Effector memory CD4-positive, alpha-beta T cell (primary cell): Measurements from ENCODE around the gene SYNGR1.
"Not testable (repeated sequence)": the region's sequence is repeated elsewhere in the genome, so short reads cannot be mapped to it uniquely, and the experiment has no call there.

Experiments used
- DNase-seq, 3 donors: peaks; one replicate each; pipeline ENCODE4 v3.0.0-alpha.2; 2020
- H3K27ac ChIP-seq: 2 replicates; pipeline ENCODE4 v1.7.0; 2013; ENCODE audit warnings: mild to moderate bottlenecking, low read length, moderate library complexity; ENCODE audit not compliant: insufficient read depth, poor library complexity, severe bottlenecking
- H3K27me3 ChIP-seq: replicated peaks from 2 replicates; pipeline ENCODE4 v1.7.0; 2013; ENCODE audit warnings: mild to moderate bottlenecking, low read length; ENCODE audit not compliant: insufficient read depth, control insufficient read depth, poor library complexity, severe bottlenecking
- H3K36me3 ChIP-seq: 2 replicates; pipeline ENCODE4 v1.7.0; 2013; ENCODE audit warnings: mild to moderate bottlenecking, low read length, moderate library complexity; ENCODE audit not compliant: control insufficient read depth, insufficient read depth
- H3K4me1 ChIP-seq: 2 replicates; pipeline ENCODE4 v1.7.0; 2013; ENCODE audit warnings: low read length, mild to moderate bottlenecking; ENCODE audit not compliant: control insufficient read depth, insufficient read depth, poor library complexity, severe bottlenecking
- H3K4me3 ChIP-seq: 2 replicates; pipeline ENCODE4 v1.7.0; 2013; ENCODE audit warnings: low read length, low read depth, mild to moderate bottlenecking; ENCODE audit not compliant: insufficient read depth, poor library complexity, severe bottlenecking
- H3K9me3 ChIP-seq: 2 replicates; pipeline ENCODE4 v1.7.0; 2013; ENCODE audit warnings: mild to moderate bottlenecking, low read length, moderate library complexity; ENCODE audit not compliant: control insufficient read depth

SYNGR1 gene

GRCh38 chr22:39405346-39406085 is 55.7 kb downstream of the SYNGR1 start:
- Histone ChIP-seq H3K4me1 (peaks cover under 1% of the 10 kb centered on the region), H3K4me3 (no peak overlapping the region)
- DNase-seq: no peak

GRCh38 chr22:39408173-39408572 is 58.4 kb downstream of the SYNGR1 start:
- Histone ChIP-seq H3K36me3 (peaks cover 4% of the 10 kb centered on the region), H3K4me1 (peaks cover 7% of the 10 kb centered on the region), H3K9me3 (no peaks in the 10 kb centered on the region), H3K4me3 (no peak overlapping the region), H3K27me3 (no peaks in the 10 kb centered on the region), H3K27ac (no peak overlapping the region)
- DNase-seq: no peak

More at GRCh38 chr22:39405346-39406085, 55.7 kb downstream of the SYNGR1 start:
- H3K9me3 ChIP-seq: no peaks in the 10 kb centered on the region
- peaks cover 4% of the 10 kb centered on the region for H3K36me3 ChIP-seq
- no peak overlapping the region for H3K27ac ChIP-seq
- H3K27me3 ChIP-seq: no peaks in the 10 kb centered on the region

- DNase-seq: no peak
- peaks cover 11% of the 10 kb centered on the region for H3K4me1 ChIP-seq
These were observed 59.0 kb downstream of the SYNGR1 start for GRCh38 chr22:39408807-39409206.

GRCh38 chr22:39409516-39410029 is 59.8 kb downstream of the SYNGR1 start:
- DNase-seq: no peak
- Histone ChIP-seq H3K4me1 (peaks cover 16% of the 10 kb centered on the region), H3K27ac (no peak overlapping the region), H3K9me3 (no peaks in the 10 kb centered on the region), H3K4me3 (no peak overlapping the region), H3K36me3 (peaks cover 1% of the 10 kb centered on the region), H3K27me3 (no peaks in the 10 kb centered on the region)

More at GRCh38 chr22:39408807-39409206, 59.0 kb downstream of the SYNGR1 start:
- H3K27me3 ChIP-seq: no peaks in the 10 kb centered on the region
- no peaks in the 10 kb centered on the region for H3K9me3 ChIP-seq
- peaks cover 3% of the 10 kb centered on the region for H3K36me3 ChIP-seq
- H3K4me3 ChIP-seq: no peak overlapping the region
- no peak overlapping the region for H3K27ac ChIP-seq

- H3K9me3 ChIP-seq: no peaks in the 10 kb centered on the region
- H3K27ac ChIP-seq: no peak overlapping the region
- peaks cover 7% of the 10 kb centered on the region for H3K36me3 ChIP-seq
- DNase-seq: no peak
- H3K27me3 ChIP-seq: no peaks in the 10 kb centered on the region
- H3K4me3 ChIP-seq: no peak overlapping the region
- H3K4me1 ChIP-seq: peaks cover 16% of the 10 kb centered on the region
These were observed 60.5 kb downstream of the SYNGR1 start for GRCh38 chr22:39410264-39410663.

GRCh38 chr22:39411828-39412365 is 62.1 kb downstream of the SYNGR1 start:
- not testable (repeated sequence) for H3K27me3 ChIP-seq, DNase-seq, H3K9me3 ChIP-seq, H3K4me3 ChIP-seq, H3K27ac ChIP-seq
- Histone ChIP-seq H3K36me3 (peaks cover 24% of the 10 kb centered on the region), H3K4me1 (peaks cover 16% of the 10 kb centered on the region)

GRCh38 chr22:39413204-39413603 is 63.4 kb downstream of the SYNGR1 start:
- H3K27me3 ChIP-seq, H3K4me3 ChIP-seq, DNase-seq, H3K27ac ChIP-seq, H3K9me3 ChIP-seq: not testable (repeated sequence)
- Histone ChIP-seq H3K36me3 (peaks cover 32% of the 10 kb centered on the region), H3K4me1 (peaks cover 16% of the 10 kb centered on the region)

GRCh38 chr22:39414377-39414776 is 64.6 kb downstream of the SYNGR1 start:
- peaks cover 44% of the 10 kb centered on the region for H3K36me3 ChIP-seq
- no peak overlapping the region for H3K27ac ChIP-seq
- DNase-seq: no peak
- H3K4me3 ChIP-seq: no peak overlapping the region
- H3K9me3 ChIP-seq: no peaks in the 10 kb centered on the region
- H3K4me1 ChIP-seq: peaks cover 16% of the 10 kb centered on the region
- no peaks in the 10 kb centered on the region for H3K27me3 ChIP-seq

- H3K36me3 ChIP-seq: peaks cover 49% of the 10 kb centered on the region
- H3K27me3 ChIP-seq: no peaks in the 10 kb centered on the region
- no peaks in the 10 kb centered on the region for H3K9me3 ChIP-seq
- H3K4me1 ChIP-seq: peaks cover 16% of the 10 kb centered on the region
- no peak for DNase-seq
- H3K4me3 ChIP-seq: no peak overlapping the region
- H3K27ac ChIP-seq: no peak overlapping the region
These were observed 65.1 kb downstream of the SYNGR1 start for GRCh38 chr22:39414886-39415285.

GRCh38 chr22:39415506-39415905 is 65.7 kb downstream of the SYNGR1 start:
- Histone ChIP-seq H3K9me3 (no peaks in the 10 kb centered on the region), H3K4me3 (no peak overlapping the region), H3K4me1 (peaks cover 16% of the 10 kb centered on the region), H3K36me3 (peaks cover 55% of the 10 kb centered on the region), H3K27me3 (no peaks in the 10 kb centered on the region), H3K27ac (no peak overlapping the region)
- DNase-seq: no peak
